Panc1 (cell line): Measurements from ENCODE around the gene ZBTB11. TPM values are rescaled to one million over a fixed set of nuclear protein-coding genes. Genes with fewer than 3 reads are reported as not detected.

Experiments used
- ATAC-seq: fragments of 200-7000 bp; cut with Tn5 transposase; 2 replicates; pipeline ENCODE4 v1.9.1; 2020; ENCODE audit warnings: mild to moderate bottlenecking, moderate library complexity
- BruUV-seq: library from RNA; stranded (reverse); fragments of 400-500 nt; replicated peaks from 2 replicates; lab custom pipeline; 2021; lab: Mats Ljungman, UMichigan
- CTCF ChIA-PET: fragments of 300-600 bp; sonication (Branson Sonifier 250); formaldehyde crosslinking; loops from one replicate; lab custom pipeline; 2022; ENCODE audit warnings: antibody characterized with exemption; lab: Charles Lee
- POLR2A ChIA-PET: fragments of 300-600 bp; sonication (Branson Sonifier 250); formaldehyde crosslinking; loops from one replicate; lab custom pipeline; 2022; ENCODE audit warnings: antibody characterized with exemption; lab: Charles Lee
- DNase-seq: peaks from one replicate; pipeline ENCODE4 v3.0.0-alpha.2; 2010; ENCODE audit warnings: low read depth, low spot score
- H3K27ac ChIP-seq: 2 replicates; pipeline ENCODE4 v1.5.1; 2011; ENCODE audit warnings: mild to moderate bottlenecking, low read length, inconsistent platforms
- H3K27me3 ChIP-seq: fragments of 200-500 bp; sonication (Bioruptor generic); 2 replicates; pipeline ENCODE4 v1.6.0; 2014; ENCODE audit warnings: low read length, inconsistent platforms; ENCODE audit not compliant: control insufficient read depth, insufficient read depth
- H3K36me3 ChIP-seq: fragments of 200-500 bp; sonication (Bioruptor generic); 2 replicates; pipeline ENCODE4 v1.5.1; 2014; ENCODE audit warnings: inconsistent platforms, mild to moderate bottlenecking, low read length, moderate library complexity; ENCODE audit not compliant: control insufficient read depth, insufficient read depth
- H3K4me1 ChIP-seq: 2 replicates; pipeline ENCODE4 v1.5.1; 2011; ENCODE audit warnings: inconsistent platforms, mild to moderate bottlenecking, low read length, moderate library complexity; ENCODE audit not compliant: control insufficient read depth, insufficient read depth
- H3K4me3 ChIP-seq, 2 experiments: 2 replicates each; pipeline ENCODE4 v1.5.1; 2011 to 2012; ENCODE audit warnings: low read depth in 2 of 2, low read length in 2 of 2, mild to moderate bottlenecking in 2 of 2, inconsistent platforms in 1 of 2, moderate library complexity in 1 of 2
- H3K9me3 ChIP-seq: fragments of 200-500 bp; sonication (Bioruptor generic); 2 replicates; pipeline ENCODE4 v1.5.1; 2014; ENCODE audit warnings: low read depth, mild to moderate bottlenecking, inconsistent platforms, low read length, moderate library complexity; ENCODE audit not compliant: control insufficient read depth, insufficient read depth
- CTCF ChIP-seq: fragments of 450-650 bp; IDR thresholded peaks from 2 replicates; pipeline ENCODE4 v1.5.1; 2017; ENCODE audit warnings: mild to moderate bottlenecking
- POLR2AphosphoS5 ChIP-seq: IDR thresholded peaks from 2 replicates; pipeline ENCODE4 v1.6.1; 2012; ENCODE audit warnings: mild to moderate bottlenecking, low read depth, low read length, moderate library complexity
- REST ChIP-seq, 2 experiments: IDR thresholded peaks; 2 replicates each; pipeline ENCODE4 v1.6.1; 2011 to 2012; ENCODE audit warnings: low read depth in 2 of 2, control low read depth in 1 of 2, low read length in 1 of 2, mild to moderate bottlenecking in 1 of 2, moderate library complexity in 1 of 2; ENCODE audit not compliant: insufficient read depth in 1 of 2
- SIN3A ChIP-seq: IDR thresholded peaks from 2 replicates; pipeline ENCODE4 v1.6.1; 2012; ENCODE audit warnings: low read depth, mild to moderate bottlenecking, low read length, moderate library complexity, borderline replicate concordance; ENCODE audit not compliant: insufficient read depth
- TCF7L2 ChIP-seq: IDR thresholded peaks from 2 replicates; pipeline ENCODE4 v1.6.1; 2011; ENCODE audit warnings: mild to moderate bottlenecking, low read depth, low read length, inconsistent platforms
- in situ Hi-C: cut with HindIII; loops from 2 replicates; pipeline ENCODE4 v1.10.0; 2016; ENCODE audit warnings: low sequenced_read_pairs, low pct_unique_long_range_greater_than_20kb
- intact Hi-C: fragments of 100-400 bp; cut with micrococcal nuclease; formaldehyde crosslinking; loops from one replicate; pipeline ENCODE4 v1.10.0; 2022; ENCODE audit not compliant: unreplicated experiment
- total RNA-seq: library from RNA; stranded (reverse); gene quantifications from one replicate; pipeline ENCODE4 v1.2.1, GENCODE V29; 2021; ENCODE audit not compliant: unreplicated experiment

ZBTB11 gene
- total RNA-seq, 1 experiment from 2014 or later, result 20.1 TPM

DNA sequence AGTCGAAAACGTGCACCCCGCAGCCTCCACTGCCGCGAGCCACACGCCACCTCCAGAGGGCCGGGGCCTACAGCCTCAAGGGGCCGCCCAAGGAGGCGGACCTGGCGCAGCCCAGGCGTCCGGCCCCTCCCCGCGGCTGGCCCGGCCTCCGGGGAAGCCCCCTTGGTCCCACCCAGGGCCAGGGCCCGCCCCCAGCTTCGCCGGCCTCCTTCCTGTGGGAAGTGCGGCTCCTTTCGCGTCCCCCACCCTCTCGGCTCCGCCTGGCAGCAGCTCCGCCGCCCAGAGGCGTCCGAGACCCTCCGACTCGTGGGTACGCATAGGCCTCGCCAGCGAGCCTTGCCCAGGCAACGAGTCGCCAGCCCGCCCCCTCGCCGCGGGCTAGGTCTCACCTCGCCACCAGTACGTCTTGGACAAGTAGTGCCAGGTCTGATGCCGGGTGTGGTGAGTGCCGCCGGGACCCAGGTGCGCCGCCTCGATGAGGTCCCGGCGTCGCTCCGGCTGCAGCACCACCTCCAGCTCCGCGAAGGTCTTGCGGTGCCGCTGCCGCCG lies 642 bp downstream of the ZBTB11 start:
- TF ChIP-seq CTCF (no peak), SIN3A (peak; percentile 84; the same call in 1 of the 2 replicates), POLR2AphosphoS5 (peak; percentile 46), TCF7L2 (peak; percentile 72; the same call in 1 of the 2 replicates)
- ATAC-seq (peak; percentile 92), DNase-seq (no peak)
- ChIA-PET POLR2A (interaction anchor here (0.9 to 3.1 kb wide), 3 partner anchors 8 to 98 kb away, joined by 3 to 14 read pairs (median 3); partner anchors contain the start of gene RPL24), CTCF (interaction anchor here (2.4 kb wide), 1 partner anchor 103 kb away, joined by 10 read pairs; the partner anchor contains the start of gene PCNP)
- Histone ChIP-seq H3K36me3 (peaks cover 11% of the 10 kb centered on the region), H3K27me3 (no peaks in the 10 kb centered on the region), H3K4me1 (peaks cover 14% of the 10 kb centered on the region; the same call in 1 of the 2 replicates), H3K27ac (peak overlapping the region; percentile 88), H3K9me3 (no peaks in the 10 kb centered on the region), H3K4me3 (peak overlapping the region; percentile 88 to 89)
- intact Hi-C loops, result loop anchor here (5.0 kb wide), 1 partner anchor 104 kb away; the partner anchor contains the start of gene PCNP
- in situ Hi-C loops, result no loop called here
- no TSS peak for BruUV-seq

- no TSS peak for BruUV-seq
- ChIA-PET CTCF (no interaction called here), POLR2A (interaction anchor here (0.9 to 3.1 kb wide), 3 partner anchors 9 to 97 kb away, joined by 3 to 14 read pairs (median 3); partner anchors contain the start of gene RPL24)
- intact Hi-C loops (loop anchor here (5.0 kb wide), 1 partner anchor 103 kb away; the partner anchor contains the start of gene PCNP), in situ Hi-C loops (no loop called here)
- no peaks in the 10 kb centered on the region for H3K27me3 ChIP-seq
- H3K4me3 ChIP-seq, result peak overlapping the region; percentile 88 to 89
- TF ChIP-seq SIN3A, result no peak
- TF ChIP-seq POLR2AphosphoS5, result no peak
- no peak for TF ChIP-seq REST (IDR thresholded peaks at IDR 0.05; ENCODE audit: insufficient read depth in 1 of 2, low read depth in 2 of 2, low read length in 1 of 2)
- no peak for TF ChIP-seq CTCF
- peaks cover 14% of the 10 kb centered on the region; the same call in 1 of the 2 replicates for H3K4me1 ChIP-seq
- H3K27ac ChIP-seq, result peak overlapping the region; percentile 83
- no peaks in the 10 kb centered on the region for H3K9me3 ChIP-seq
- H3K36me3 ChIP-seq, result peaks cover 7% of the 10 kb centered on the region
- DNase-seq (no peak), ATAC-seq (no peak)
Measured at GRCh38 chr3:101675709-101676215, 1.2 kb downstream of the ZBTB11 start.
